ENCODE data around the gene PRSS53.

The PRSS53 gene

DNA sequence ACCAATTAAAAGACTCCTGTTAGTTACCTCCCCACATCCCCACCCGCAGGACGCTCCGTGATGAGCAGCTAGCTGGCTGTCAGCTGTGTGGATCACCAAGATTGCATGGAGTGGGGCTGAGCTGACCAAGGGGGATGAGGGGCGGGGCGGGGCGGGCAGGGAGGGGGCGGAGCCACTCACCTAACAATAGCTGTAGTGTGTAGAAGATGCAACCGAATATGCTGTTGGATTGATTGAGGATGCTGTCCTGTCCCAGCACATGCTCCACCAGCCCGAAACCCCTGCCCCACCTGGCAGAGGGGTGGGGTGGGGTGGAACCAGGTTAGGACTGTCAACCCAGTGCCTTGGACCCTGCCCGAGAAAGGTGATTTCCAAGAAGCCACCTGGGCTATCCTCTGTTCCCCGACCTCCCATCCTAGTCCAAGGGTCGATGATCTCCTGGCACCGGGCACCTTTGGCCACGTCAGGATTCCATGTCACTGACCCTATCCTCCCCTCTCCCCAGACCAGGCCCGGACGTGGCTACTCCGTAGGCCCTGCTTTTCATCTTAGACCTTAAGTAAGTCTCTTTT lies 4.5 kb upstream of the PRSS53 start:
- DNase-seq (ENCODE audit: low read depth), result no peak

DNA sequence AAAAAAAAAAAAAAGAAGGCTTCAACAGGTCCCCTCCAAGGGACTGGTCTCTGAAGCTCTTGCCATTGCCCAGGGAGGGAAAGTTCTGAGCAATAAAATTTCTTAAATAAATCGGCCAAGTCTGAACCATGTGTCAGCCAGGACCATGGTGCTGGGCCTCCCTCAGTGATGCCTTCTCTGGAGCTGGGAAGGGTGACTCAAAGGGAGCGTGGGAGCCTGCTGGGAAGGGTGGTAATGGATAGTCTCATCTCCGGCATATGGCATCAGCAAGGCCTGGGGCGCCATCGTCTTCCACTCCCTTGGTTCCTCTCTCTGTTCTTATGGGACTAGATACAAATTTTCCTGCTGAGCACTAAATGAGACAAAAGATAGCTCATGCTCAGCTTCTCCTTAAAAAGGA lies 3.6 kb upstream of the PRSS53 start:
- DNase-seq (ENCODE audit: low read depth), result no peak

DNA sequence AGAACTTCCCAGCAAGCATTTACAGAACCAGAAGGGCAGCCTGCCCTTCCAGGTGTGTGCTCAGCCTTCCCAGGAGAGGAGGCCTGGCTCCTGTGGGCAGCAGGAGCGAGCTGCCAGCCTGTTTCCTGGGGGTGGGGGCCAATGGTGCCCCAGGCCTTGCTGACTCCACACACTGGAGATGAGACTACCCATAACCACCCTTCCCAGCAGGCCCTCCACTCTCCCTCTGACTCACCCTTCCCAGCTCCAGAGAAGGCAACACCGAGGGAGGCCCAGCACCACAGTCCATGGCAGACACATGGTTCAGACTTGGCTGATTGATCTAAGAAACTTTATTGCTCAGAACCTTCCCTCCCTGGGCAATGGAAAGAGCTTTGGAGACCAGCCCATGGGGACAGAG lies 1.8 kb upstream of the PRSS53 start:
- DNase-seq (ENCODE audit: low read depth), result no peak

DNA sequence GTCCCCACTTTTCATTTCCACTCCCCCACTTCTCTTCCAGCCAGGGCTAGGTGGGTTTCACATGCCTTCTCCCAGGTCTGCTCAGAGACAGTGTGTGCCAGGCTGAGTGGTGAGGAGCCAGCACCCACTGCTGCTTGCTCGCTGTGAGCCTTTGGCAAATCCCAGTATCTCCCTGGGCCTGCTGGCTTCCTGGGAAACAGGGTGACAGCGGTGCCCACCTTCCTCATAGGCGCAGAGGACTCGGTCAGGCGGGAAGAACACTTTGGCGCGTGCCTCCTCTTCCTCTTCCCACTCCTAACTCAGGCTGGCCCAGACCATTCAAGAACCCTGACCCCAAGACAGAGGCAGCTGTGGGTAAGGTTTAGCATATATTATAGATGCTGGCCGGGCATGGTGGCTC lies 456 bp upstream of the PRSS53 start:
- no peak for DNase-seq (ENCODE audit: low read depth)

DNA sequence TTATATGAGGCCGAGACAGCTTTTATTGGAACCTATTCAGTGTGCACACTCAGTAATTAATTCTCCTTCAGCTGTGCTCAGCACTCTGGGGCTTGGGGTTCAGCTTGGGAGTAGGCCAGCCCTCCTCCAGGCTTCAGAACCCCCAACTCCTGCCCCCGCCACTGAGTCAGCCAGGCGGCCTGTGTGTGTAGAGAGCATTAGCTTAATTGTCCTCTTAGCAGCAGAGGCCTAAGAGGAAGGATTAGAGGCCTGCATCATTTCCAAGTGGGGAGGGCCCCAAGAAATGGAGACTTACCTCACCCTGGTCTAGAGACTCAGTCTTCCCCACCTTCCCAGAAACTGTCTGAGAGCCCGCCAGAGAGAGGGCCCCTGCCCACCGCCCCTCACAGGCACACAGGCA lies 772 bp downstream of the PRSS53 start:
- DNase-seq (ENCODE audit: low read depth), result no peak

DNA sequence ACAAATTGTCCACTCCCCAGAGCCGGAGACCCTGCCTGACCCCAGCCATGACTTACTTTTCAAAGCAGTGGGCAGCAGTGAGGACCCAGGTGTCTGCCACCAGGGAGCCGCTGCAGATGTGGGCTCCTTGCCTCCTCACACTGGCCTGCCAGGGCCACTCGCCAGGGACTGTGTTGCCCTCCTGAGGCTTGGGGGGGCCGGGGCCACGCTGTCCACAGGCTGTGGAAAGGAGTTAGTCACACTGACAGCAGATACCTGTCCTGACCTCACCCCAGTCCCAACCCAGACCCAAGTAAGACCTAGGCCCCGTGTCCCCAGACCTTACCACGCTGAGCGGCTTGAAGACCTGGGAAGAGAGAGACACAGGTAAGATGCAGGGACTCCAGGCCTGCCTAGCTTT lies 1.3 kb downstream of the PRSS53 start:
- DNase-seq (ENCODE audit: low read depth), result no peak

DNA sequence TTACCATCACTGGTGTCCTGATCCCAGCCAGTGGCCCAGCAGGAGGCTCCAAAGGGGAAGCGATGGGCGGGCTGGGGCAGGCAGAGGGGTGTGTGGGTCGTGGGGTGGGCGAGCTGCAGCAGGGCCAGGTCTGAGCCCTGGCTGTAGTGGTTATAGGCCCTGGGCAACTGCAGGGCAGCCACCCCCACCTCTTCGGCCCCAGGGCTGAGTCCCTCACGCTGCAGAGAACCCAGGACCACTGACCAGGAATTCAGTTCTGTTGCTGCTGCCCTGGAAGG lies 2.2 kb downstream of the PRSS53 start:
- DNase-seq (ENCODE audit: low read depth), result no peak

DNA sequence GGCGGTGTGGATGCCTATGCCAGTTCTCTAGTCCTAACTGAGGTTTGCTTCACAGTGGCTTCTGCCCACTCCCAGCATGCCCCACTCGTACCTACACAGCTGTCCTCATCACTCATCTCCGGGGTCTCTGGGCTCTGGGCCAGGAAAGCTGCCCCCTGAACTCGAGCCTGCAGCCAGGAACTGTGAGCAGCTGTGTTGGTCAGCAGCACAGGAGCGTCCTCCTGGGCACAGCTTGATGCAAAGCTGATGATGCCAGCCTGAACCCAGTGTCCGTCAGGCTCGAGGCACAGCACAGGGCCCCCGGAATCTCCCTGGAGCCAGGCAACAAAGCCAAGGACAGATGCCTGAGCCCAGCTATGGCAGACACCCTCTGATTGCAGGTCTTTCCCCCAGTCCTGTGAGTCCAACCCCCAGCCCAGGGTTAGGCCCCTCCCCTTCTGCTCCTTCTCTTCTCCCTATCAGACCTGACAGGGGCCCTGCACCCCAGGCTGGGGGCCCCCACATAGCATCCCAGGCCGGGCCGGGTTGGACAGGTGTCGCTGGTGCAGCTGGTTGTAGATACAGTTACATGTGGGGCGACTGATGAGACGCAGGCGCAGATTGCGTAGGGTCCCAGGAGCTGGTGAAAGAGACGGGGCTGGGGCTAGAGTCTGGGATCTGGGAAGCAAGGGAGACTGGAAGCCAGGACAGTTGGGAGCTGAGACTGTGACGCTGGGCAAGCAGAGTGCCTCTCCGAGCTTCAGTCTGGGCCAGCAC lies 2.7 kb downstream of the PRSS53 start:
- no peak for DNase-seq (ENCODE audit: low read depth)

DNA sequence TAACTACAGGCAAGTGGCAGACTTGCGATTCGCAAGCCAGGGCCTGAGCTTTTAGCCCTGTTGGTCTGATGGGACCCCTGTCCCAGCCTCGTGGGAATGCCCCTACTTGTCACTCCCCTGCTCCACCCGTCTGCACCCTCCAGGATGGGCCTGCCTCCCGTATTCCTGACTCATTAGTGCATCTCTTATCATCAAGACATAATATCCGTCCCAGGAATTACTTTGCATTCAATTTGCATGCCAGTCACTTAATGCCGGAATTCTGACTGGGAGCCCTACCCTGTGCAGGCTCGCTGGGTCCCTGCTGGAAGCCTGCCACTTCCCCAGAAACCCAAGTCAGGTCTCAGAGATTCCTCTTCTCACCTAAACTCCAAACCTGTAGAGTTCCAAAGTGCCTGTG lies 3.3 kb downstream of the PRSS53 start:
- DNase-seq (ENCODE audit: low read depth), result no peak

DNA sequence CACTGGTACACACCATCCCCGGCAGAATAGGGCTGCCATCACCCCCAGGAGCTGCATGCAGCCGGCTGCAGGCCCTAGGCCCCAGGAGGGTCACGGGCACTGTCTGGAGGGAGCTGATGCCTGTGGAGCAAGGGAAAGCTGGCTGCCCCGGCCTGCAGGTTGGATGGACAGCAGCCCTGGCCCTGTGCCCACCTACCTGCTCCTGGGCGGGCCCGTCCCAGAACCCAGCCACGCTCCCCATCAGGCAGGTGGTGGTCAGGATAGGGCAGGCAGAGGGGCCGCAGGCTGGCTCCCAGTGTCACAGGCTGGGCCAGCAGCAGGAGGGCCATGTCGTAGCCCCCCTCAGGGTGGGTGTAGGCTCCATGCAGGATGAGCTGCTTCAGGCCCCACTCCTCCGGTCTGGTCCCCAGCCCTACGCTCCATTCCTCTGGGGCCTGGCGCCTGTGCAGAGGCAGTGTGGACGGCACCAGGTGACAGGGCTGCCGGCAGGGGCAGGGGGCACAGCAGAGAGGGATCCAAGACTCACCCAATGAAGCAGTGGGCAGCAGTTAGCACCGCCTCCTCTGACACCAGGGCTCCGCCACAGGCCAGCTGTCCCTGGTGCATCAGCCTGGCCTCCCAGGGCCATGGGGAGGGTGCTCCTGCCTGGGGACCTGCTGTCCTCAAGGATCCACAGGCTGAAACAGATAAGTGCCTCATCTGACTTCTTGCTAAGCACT lies 4.0 kb downstream of the PRSS53 start:
- DNase-seq (ENCODE audit: low read depth), result no peak

DNA sequence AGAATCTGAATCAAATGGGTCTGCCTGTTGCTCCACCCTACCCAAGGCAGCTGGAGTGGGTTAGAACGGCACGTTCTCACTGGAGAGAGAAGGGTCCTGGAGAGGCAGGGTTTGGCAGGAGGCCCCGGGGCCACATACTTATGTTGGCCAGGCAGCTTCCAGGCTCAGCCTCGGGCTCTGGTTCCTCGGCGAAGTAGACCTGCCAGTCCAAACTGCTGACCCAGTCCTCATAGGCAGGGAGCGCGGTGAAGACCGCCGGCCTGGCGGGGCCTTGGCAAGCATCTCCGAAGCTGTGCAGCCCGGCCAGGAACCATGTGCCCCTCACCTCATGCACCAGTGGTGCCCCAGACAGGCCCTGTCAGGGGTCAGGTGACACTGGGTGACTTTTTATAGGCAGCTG lies 4.8 kb downstream of the PRSS53 start:
- no peak for DNase-seq (ENCODE audit: low read depth)

DNA sequence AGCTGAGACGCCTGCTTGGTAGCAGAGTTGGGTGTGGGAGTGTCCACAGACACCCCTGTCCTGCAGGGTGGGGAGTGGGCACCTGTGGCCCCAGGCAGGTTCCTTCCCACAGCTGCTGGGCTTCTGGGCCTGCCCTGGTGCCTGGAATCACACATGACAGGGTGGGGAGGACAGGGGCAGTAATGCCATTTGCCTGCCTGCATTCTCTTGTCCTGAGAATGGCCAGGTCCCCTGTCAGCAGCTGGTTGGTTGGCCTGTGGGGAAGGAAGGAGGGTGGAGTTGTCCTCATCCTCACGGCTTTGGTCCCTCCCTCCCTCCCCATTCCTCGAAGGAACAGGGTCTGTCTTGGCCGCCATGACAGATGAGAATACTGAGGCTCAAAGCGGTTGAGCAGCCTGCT lies 5.2 kb downstream of the PRSS53 start:
- DNase-seq (ENCODE audit: low read depth), result no peak

DNA sequence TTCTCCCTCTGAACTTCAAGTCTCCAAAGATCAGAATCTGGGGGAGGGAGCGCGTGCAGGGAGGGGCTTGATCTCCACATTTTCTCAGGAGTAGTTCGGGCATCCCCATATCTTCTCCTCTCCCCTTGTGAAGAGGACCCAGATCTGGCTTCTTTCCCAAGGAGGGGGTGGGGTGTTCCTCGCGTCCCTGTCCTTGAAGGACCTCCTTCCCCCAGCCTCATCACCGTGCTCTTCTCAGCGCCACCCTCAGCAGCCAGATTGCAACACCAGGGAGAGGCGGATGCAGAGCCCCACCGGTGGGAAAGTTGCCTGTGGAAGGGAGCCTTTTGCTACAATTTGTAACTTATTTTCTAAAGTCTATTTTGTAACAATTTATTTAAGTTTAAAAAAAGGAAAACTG lies 5.7 kb downstream of the PRSS53 start:
- no peak for DNase-seq (ENCODE audit: low read depth)

DNA sequence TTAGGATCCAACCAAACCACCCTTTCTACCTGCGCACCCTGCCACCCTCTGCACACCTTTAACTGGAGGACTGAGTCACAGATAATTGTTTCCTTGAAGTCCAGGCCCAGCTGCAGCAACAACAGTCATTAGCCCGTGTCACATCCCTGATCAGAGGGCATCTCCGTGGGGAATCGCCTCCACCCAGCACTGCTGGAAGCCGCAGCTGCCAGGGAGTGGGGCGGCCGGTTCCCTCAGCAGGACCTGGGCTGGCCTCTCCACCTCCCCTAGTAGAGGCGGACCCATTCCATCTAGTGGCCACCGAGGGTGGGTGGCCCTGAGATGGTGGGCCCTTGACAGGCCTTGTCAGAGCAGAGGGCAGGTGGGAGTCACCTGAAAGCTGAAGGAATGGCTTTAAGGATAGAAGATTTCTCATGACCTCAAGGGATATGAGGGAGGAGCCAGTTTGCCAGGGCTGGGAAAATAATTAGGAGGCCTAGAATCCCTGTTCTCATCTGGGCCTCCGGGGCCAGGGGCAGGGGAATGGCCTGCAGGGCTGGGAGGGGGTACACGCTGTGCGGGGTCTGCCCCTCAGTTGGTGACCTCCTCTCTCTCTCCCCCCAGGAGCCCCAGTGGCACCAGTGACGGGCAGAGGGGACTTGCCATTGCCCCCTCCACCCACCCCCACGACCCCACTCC lies 6.2 kb downstream of the PRSS53 start:
- DNase-seq (ENCODE audit: low read depth), result no peak

DNA sequence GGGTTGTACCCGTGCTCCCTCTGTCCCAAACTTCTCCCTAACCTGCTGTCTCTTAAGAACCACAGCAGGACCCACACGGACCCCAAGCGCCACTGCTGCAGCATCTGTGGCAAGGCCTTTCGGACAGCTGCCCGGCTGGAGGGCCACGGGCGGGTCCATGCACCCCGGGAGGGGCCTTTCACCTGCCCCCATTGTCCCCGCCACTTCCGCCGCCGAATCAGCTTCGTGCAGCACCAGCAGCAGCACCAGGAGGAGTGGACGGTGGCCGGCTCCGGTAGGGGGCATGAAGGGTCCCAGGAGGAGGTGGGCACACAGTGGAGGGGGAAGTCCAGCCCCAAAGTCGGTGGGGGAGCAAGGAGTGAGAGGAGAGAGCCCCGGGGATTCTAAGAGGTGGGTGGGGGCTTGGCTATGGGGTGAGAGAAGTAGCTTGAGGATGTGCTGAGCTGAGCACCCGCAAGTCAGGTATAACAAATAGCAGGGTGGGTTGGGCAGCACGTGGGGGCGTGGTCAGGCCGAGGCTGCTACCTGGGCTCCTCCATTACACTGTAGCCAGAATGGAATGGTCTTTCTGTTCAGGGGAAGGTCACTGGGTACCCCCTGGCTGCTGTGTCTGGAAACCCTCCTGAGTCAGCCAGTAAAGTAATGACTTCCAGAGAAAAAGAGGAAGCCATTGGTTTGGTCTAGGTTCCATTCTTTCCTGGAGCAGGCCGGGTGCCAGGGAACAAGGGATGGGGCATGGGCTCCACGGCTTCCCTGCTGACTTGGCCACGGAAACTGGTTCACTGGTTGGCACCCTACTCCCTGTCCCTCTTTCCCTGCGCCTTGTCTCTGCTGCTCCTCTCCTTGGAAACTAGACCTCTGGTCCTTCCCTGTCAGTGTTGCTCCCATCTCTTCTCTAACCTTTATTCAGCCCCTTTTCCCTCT lies 7.1 kb downstream of the PRSS53 start:
- DNase-seq (ENCODE audit: low read depth), result no peak

DNA sequence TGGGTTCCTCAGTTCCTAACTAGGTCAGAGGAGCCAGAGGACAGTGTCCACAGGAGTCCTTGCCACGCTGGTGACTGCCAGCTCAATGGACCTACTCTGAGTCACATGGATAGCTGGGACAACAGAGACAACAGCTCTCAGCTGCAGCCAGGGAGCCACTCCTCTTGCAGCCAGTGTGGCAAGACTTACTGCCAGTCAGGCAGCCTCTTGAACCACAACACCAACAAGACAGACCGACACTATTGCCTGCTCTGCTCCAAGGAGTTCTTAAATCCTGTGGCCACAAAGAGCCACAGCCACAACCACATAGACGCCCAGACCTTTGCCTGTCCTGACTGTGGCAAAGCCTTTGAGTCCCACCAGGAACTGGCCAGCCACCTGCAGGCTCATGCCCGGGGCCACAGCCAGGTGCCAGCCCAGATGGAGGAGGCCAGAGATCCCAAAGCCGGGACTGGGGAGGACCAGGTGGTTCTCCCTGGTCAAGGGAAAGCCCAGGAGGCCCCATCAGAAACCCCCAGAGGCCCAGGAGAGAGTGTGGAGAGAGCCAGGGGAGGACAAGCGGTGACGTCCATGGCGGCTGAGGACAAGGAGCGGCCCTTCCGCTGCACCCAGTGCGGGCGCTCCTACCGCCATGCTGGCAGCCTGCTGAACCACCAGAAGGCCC lies 7.9 kb downstream of the PRSS53 start:
- no peak for DNase-seq (ENCODE audit: low read depth)

DNA sequence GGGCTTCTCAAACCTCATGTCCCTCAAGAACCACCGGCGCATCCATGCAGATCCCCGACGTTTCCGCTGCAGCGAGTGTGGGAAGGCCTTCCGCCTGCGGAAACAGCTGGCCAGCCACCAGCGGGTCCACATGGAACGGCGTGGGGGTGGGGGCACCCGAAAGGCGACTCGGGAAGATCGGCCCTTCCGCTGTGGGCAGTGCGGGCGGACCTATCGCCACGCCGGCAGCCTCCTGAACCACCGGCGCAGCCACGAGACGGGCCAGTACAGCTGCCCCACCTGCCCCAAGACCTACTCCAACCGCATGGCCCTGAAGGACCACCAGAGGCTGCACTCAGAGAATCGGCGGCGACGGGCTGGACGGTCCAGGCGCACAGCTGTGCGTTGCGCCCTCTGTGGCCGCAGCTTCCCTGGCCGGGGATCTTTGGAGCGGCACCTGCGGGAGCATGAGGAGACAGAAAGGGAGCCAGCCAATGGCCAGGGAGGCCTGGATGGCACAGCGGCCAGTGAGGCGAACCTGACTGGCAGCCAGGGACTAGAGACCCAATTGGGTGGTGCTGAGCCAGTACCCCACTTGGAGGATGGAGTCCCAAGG lies 8.6 kb downstream of the PRSS53 start:
- no peak for DNase-seq (ENCODE audit: low read depth)

DNA sequence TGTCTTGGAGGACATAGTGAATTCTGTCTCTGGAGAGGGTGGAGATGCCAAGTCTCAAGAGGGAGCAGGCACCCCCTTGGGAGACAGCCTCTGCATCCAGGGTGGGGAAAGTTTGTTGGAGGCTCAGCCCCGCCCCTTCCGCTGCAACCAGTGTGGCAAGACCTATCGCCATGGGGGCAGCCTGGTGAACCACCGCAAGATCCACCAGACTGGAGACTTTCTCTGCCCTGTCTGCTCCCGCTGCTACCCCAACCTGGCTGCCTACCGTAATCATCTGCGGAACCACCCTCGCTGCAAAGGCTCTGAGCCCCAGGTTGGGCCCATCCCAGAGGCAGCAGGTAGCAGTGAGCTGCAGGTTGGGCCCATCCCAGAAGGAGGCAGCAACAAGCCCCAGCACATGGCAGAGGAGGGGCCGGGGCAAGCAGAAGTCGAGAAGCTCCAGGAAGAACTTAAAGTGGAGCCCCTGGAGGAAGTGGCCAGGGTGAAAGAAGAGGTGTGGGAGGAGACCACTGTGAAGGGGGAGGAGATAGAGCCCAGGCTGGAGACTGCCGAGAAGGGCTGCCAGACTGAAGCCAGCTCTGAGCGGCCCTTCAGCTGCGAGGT lies 9.3 kb downstream of the PRSS53 start:
- DNase-seq (ENCODE audit: low read depth), result no peak

DNA sequence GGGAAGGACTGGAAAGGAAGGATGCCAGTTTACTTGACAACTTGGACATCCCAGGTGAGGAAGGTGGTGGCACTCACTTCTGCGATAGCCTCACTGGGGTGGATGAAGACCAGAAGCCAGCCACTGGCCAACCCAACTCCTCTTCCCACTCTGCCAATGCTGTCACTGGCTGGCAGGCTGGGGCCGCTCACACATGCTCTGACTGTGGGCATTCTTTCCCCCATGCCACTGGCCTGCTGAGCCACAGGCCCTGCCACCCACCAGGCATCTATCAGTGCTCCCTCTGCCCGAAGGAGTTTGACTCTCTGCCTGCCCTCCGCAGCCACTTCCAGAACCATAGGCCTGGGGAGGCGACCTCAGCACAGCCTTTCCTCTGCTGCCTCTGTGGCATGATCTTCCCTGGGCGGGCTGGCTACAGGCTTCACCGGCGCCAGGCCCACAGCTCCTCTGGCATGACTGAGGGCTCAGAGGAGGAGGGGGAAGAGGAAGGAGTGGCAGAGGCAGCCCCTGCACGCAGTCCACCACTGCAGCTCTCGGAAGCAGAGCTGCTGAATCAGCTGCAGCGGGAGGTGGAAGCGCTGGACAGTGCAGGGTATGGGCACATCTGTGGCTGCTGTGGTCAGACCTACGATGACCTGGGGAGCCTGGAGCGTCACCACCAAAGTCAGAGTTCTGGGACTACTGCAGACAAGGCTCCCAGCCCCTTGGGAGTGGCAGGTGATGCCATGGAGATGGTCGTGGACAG lies 10.0 kb downstream of the PRSS53 start:
- DNase-seq (ENCODE audit: low read depth), result no peak

Data from stimulated activated CD8-positive, alpha-beta memory T cell treated with anti-CD3 and anti-CD28 coated beads, Interleukin-4, amount 100 ng/mL, for 24 hours (primary cell).